NK-92 (cell line): ENCODE data around the gene DCLK2.

Source experiments
- DNase-seq: peaks from one replicate; lab custom pipeline; 2025; ENCODE audit not compliant: unreplicated experiment; lab: John Stamatoyannopoulos, UW

Gene DCLK2

GRCh38 chr4:150115851-150116250, 37.6 kb downstream of the DCLK2 start:
- no peak for DNase-seq

GRCh38 chr4:150116506-150116905, 38.3 kb downstream of the DCLK2 start:
- DNase-seq = no peak

- no peak for DNase-seq
Measured at GRCh38 chr4:150117094-150117493, 38.8 kb downstream of the DCLK2 start.

- DNase-seq = no peak
Measured at GRCh38 chr4:150117629-150118028, 39.4 kb downstream of the DCLK2 start.

- no peak for DNase-seq
Measured at GRCh38 chr4:150119492-150119891, 41.2 kb downstream of the DCLK2 start.

- DNase-seq = no peak
Measured at GRCh38 chr4:150123087-150123486, 44.8 kb downstream of the DCLK2 start.

GRCh38 chr4:150123796-150124677, 45.8 kb downstream of the DCLK2 start:
- no peak for DNase-seq

- no peak for DNase-seq
Measured at GRCh38 chr4:150126201-150126863, 48.1 kb downstream of the DCLK2 start.

- no peak for DNase-seq
Measured at GRCh38 chr4:150126864-150127203, 48.6 kb downstream of the DCLK2 start.

- DNase-seq = no peak
Measured at GRCh38 chr4:150127757-150128156, 49.5 kb downstream of the DCLK2 start.

GRCh38 chr4:150130933-150131332, 52.7 kb downstream of the DCLK2 start:
- no peak for DNase-seq

GRCh38 chr4:150131581-150132228, 53.5 kb downstream of the DCLK2 start:
- DNase-seq = no peak

GRCh38 chr4:150133605-150134004, 55.4 kb downstream of the DCLK2 start:
- DNase-seq = no peak

- no peak for DNase-seq
Measured at GRCh38 chr4:150135134-150135772, 57.0 kb downstream of the DCLK2 start.

GRCh38 chr4:150136036-150136435, 57.8 kb downstream of the DCLK2 start:
- no peak for DNase-seq

- DNase-seq = no peak
Measured at GRCh38 chr4:150136481-150136880, 58.2 kb downstream of the DCLK2 start.

- no peak for DNase-seq
Measured at GRCh38 chr4:150139297-150139865, 61.1 kb downstream of the DCLK2 start.

GRCh38 chr4:150140774-150141400, 62.6 kb downstream of the DCLK2 start:
- DNase-seq = no peak

GRCh38 chr4:150141756-150142155, 63.5 kb downstream of the DCLK2 start:
- no peak for DNase-seq

- DNase-seq = no peak
Measured at GRCh38 chr4:150142831-150143230, 64.6 kb downstream of the DCLK2 start.
